HepG2 (cell line): ENCODE measurements around the gene VPS26A.

Experiments
- EZH2 ChIP-seq: conservative IDR thresholded peaks from 2 replicates; pipeline ENCODE4 v1.6.1; 2012; ENCODE audit warnings: mild to moderate bottlenecking, low read depth, low read length, moderate library complexity
- THRA ChIP-seq: sonication (generic); formaldehyde crosslinking; IDR thresholded peaks from 2 replicates; pipeline ENCODE4 v1.4.0; 2020; ENCODE audit warnings: missing genetic modification reagents, borderline replicate concordance

- no peak for TF ChIP-seq THRA (CRISPR knock-in tag)
- TF ChIP-seq EZH2, result no peak
These were observed 23.7 kb upstream of the VPS26A start for GRCh38 chr10:69100136-69100872.
